Measurements from ENCODE around the gene DHRS7.

DNA sequence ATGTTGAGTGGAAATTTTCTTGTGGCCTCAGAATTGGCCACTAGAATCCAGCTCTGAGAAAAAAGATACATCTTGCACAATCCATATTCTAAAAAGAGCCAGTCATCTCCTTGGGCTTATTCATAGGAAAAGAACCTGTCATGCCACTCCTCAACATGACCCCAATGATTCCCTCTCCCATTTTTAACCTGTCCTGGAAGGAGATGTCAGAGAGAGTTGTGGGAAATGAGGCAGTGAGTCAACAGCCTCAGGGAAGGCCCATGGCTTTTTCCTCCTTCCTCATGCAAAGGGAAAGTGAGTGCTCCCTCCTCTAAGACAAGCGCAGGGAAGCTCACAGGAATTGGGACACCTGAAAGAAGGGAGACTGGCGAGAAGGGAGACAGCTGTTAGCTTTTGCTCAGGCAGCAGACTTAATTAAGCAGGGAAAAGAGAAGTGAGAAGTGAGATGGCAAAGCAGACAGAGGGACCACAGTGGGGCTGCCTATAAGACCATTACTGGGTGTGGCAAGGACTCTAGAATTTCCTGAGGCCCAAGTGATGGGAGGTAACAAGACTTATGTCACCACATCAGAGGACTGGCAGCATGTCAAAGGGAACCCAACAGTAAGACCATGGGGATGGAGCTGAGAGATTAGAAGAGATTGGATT, 10.2 kb upstream of the DHRS7 start:
- TF ChIP-seq, protein P1, sequence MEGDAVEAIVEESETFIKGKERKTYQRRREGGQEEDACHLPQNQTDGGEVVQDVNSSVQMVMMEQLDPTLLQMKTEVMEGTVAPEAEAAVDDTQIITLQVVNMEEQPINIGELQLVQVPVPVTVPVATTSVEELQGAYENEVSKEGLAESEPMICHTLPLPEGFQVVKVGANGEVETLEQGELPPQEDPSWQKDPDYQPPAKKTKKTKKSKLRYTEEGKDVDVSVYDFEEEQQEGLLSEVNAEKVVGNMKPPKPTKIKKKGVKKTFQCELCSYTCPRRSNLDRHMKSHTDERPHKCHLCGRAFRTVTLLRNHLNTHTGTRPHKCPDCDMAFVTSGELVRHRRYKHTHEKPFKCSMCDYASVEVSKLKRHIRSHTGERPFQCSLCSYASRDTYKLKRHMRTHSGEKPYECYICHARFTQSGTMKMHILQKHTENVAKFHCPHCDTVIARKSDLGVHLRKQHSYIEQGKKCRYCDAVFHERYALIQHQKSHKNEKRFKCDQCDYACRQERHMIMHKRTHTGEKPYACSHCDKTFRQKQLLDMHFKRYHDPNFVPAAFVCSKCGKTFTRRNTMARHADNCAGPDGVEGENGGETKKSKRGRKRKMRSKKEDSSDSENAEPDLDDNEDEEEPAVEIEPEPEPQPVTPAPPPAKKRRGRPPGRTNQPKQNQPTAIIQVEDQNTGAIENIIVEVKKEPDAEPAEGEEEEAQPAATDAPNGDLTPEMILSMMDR (IDR thresholded peaks at IDR 0.05): no peak
- no peak for TF ChIP-seq POLR2A (IDR thresholded peaks at IDR 0.05)

Measured in Peyer's patch (tissue), 4 donors.